GM19395 (cell line): ENCODE data around the gene CIRBP.

Source experiments
- ATAC-seq: cut with Tn5 transposase; IDR thresholded peaks from one replicate; pipeline ENCODE4 v1.9.1; 2021; ENCODE audit warnings: mild to moderate bottlenecking, moderate library complexity; ENCODE audit not compliant: unreplicated experiment

CIRBP gene

GRCh38 chr19:1254530-1255185 lies 14.5 kb upstream of the CIRBP start:
- no peak for ATAC-seq

DNA sequence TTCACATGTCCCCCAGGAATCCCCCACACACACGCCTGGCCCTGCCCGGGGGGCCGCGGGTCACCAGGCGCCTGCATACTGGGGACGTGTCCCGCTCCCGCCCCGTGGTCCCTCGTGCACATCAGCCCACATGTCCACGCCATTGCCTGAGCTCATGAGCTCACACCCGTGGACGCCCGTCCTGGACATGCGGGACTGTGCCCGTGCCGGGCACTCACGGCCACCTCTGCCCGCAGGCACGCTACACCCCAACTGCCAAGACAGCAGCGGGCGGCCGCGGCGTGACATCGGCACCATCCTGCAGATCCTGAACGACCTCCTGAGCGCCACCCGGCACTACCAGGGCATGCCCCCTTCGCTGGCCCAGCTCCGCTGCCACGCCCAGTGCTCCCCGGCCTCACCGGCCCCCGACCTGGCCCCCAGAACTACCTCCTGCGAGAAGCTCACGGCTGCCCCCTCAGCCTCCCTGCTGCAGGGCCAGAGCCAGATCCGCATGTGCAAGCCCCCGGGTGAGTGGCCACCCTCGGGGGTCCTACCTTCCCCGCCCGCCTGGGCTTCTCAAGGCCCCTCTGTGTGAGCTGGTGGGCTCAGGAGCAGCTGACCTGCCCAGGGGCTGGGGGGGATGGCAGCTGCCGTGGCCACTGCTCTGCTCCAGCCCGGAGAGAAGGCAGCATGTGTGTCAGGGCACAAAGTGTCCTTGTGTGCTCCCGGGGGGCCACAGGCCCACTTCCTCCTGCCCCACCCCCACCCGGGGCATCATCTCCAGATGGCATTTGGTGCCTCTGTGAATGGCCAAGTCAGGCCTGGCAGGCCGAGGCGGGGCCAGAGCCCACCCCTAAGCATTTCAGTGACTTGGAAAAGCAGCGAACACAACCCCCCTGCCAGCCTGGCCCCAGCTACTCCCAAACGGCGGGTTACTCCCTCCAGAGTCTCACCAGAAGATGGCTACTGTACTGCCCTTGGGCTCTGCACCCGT lies 13.7 kb upstream of the CIRBP start:
- no peak for ATAC-seq

GRCh38 chr19:1256646-1257474 lies 12.3 kb upstream of the CIRBP start:
- no peak for ATAC-seq

- no peak for ATAC-seq
Measured at GRCh38 chr19:1257475-1258162, 11.5 kb upstream of the CIRBP start.

DNA sequence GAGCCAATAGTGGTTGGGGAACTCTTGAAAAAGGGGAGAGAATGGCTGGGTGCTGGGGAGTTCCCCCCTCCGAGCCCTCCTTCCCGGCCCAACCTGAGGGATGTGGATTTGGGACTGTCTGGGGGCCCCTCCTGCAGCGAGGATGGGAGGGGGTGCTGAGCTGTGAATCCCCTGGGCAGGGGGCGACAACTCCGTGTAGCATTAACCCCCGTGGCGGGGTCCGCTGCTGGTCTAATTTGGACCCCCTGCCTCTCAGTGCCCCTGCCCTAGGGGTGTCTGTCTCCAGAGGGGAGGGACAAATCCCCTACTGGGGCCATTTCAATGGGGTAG lies 11.0 kb upstream of the CIRBP start:
- no peak for ATAC-seq

DNA sequence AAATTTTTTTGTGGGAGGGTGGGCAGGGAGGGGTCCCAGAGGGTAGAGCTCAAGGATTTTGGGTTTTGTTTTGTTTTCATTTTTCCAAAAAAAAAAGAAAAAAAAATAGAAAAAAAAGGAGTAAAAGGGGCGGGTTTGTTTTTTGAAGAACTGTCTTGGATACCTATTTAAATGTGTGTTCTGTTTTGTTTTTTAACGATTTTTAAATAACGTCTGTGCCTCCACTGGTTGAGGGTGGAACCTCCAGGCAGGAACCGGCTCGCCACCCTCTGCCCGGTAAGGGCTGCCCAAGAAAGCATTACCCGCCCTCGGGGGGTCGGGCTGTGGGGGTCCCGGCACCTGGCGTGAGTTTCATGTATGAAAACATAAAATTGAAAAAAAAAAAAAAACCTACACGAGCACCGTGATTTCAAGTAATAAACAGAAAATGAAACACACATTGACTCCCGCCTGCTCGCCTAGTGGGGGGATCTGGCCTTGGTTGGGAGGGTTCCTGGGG lies 10.4 kb upstream of the CIRBP start:
- ATAC-seq = no peak

- no peak for ATAC-seq
Measured at GRCh38 chr19:1259206-1259875, 9.8 kb upstream of the CIRBP start.

DNA sequence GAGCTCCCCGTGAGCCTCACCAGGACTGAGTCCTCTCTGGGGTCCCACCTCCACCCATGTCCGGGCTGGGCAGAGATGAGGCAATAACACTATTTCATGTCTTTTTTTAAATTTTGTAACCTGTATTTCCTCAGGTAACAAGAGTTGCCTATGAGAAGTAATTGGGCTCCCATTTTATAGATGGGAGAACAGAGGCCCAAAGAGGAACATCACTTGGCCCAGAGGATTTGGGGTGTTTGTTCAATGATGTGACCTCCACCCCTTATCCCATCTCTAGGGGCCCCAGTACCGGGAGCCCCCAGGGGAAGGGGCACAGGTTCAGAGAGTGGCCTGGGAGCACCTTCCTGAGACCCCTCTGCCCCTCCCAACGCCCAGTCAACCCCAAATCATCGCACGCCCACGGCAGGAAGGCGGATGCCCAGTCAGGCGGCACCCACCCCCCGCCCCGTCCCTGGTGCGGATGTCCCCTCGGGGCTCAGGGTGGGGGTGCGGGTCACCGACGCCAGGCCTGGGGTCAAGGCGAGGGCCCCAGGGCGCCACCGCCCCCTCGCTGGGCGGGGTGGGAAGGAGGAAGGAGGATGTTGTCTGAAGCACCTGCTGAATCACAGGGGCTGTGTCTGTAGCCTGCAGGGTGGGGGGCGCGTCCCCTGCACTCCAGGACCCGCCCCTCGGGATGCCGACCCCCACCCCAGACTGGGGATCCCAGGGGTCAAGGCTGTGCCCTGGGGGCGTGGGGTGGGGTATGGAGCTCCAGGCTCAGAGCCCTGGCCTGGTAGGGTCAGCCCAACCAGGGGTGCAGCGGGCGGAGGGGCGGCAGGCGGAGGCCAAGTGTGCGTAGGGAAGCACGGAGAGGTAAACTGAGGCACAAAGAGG lies 9.0 kb upstream of the CIRBP start:
- ATAC-seq = peak; percentile 7

DNA sequence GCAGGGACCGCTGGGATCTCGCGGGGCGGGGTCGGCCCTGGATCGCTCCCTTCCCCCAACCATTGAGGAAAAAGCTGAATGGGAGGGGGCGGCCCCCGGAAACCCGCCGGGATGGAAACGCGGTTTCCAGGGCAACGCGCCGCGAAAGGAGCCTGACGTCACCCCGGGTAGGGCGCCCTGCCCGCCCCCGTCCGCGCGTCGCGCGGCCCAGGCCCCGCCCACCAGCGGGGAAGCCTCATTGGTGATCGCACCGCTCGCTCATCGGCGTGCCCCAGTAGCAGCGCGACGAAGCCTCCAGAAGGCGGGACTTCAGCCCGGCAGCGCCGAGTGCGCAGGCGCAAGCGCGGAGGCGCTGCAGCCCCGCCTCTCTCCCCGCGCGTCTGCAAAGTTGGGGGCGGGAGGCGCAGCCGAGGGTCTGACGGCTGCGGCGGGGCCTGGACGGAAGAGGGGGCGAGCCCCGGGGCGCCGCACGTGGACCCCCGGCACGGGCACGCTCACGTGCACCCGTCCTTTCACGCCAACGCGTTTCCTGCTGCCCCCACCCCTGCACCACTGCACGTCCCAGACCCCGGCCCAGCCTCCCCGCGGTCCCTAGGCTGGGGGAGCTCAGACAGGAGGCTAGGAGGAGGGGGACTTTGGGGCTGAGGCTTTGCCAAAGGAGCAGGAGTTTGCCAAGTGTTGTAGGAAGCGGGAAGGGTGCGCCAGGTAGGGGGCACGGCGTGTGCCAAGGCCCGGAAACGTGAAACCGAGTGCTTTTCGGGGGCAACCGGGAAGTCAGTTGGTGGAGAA lies 8.2 kb upstream of the CIRBP start:
- peak; percentile 41 for ATAC-seq

- ATAC-seq = no peak
Measured at GRCh38 chr19:1261538-1261797, 7.7 kb upstream of the CIRBP start.

DNA sequence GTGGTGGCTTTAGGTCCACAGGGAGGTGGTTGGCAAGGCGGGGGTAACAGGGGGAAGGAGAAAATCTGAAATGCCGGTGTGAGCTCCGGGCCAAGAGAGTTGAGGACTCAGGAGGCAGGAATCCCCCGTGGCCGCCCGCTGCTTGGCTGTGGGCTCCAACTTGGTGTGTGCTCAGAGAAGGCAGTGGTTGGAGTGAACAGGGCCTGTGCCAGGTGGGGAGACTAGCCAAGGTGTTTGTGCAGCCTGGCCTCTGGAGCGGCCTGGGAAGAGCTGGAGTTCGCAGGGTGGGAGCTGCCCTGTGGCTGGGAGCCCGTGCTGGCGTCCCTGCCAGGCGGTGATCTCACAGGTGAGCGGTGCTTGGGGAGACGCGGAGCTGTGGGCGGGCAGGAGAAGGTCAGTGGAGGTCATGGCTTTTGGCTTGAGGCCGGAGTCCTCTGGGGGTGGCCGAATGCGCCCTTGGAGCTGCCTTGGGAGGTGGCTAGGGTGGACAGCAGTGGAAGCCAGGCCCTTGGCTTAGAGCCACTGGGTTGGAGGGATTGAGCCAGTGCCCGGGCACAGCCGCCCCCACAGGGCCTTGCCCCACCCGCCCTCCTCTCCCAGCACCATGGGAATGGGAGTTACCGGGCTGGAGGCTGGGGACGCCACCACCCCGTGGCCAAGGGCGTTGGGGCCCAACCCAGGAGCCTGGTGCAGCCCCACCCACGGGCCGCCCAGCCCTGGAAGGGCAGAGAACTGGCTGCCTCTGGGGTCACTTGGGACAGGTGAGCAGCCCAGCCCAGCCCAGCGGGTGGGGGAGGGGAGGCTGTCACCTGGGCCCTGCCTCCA lies 7.1 kb upstream of the CIRBP start:
- no peak for ATAC-seq

DNA sequence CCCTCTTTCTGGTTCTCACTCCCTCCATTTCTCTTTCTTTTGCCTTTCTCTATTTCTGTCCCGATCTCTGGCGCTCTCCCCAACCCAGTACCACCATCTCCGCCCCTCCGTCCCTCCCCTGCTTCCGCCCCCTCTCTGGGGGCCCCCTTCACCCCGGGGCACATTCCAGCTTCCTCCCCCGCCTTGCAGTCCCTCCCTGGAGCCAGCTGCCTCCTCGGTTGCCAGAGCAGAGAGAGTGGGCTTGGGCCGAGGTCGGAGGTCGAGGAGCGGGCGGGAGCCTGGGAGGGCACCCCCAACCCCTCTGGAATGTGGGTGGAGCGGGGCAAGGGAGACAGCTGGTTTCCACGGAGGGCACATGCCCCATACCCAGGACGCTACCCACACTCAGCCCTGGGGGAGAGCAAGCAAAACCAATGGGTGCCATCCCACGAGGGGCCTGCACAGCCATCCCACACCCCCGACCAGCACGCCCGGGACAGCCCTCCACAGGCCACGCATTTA lies 6.5 kb upstream of the CIRBP start:
- no peak for ATAC-seq

- no peak for ATAC-seq
Measured at GRCh38 chr19:1263188-1263587, 5.9 kb upstream of the CIRBP start.

DNA sequence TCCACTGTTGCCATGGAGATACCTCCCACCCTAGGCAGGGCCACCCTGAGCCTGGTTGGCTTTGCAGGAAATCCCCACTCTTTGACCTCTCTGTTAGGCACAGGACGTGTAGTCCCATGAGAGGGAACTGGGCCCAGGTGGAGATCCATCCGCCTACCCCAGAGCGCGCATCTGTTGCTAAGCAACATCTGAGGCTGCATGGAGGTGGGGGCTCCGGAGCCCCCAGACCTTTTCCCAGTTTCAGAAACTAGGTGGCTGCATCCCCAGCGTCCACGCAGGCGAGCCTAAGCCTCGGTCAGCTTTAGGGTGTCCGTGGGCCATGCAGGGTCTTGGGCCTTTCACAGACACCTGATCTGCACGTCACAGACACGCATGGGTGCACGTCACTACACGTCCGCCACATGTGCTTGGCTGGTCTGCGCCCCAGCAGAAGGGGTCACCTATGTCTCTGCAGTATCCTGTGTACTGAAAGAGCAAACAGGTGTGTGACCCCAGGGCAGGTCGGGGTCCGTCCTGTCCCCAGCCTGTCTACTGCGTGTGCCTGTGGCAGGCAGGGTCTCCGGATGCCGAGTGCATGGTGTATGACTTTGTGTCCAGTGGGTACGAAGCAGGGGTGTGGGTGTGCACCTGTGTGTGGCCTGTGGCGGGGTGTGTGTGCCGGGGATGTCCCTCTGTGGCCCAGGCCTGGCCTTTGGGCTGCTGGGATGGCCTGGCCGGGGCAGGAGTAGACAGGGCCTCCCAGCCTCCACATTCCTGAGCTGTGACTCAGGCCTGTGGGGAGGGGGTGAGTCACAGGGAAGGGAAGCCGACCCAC lies 4.1 kb upstream of the CIRBP start:
- no peak for ATAC-seq

GRCh38 chr19:1265615-1266128 lies 3.5 kb upstream of the CIRBP start:
- ATAC-seq = no peak

DNA sequence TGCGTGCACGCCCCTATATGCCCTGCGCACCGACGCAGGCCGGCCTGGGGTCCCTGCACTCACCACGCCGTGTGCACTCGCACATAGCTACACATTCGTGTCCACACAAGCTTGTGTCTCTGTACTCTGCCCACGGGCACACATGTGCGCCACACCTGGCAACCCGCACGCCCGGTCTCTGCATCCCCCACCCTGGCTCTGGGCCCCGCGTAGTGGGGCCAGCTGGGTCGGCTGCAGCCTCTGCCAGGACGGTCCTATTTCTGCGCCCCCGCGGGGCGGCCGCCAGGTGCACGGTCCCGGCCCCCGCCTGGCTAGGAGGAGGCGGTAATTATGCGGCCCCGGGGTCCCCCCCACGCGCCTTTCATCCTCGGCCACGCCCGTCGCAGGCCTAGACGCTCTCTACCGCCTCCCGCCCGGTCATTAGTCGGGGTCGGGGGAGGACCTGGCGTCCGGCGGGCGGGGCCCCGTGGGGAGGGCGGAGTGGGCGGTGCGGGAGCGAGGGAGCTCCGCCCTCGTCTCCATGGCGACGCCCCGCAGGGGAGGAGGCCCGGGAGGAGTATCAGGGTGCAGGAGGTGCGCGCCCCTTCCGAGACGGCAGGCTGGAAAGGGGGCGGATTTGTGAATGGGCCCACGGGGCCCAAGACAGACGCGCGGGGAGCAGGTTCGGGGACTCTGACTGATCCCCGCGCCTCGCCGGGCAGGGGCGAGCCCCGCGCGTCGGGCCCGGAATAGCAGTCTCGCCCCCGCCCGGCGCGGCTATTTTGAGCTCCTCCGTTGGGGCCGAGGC lies 2.8 kb upstream of the CIRBP start:
- ATAC-seq = no peak
